GM12872 (cell line): ENCODE results near the gene TRAP1.

Experiments used
- CTCF ChIP-seq: IDR thresholded peaks from 3 replicates; pipeline ENCODE4 v1.5.1; 2011; ENCODE audit warnings: low read depth, mild to moderate bottlenecking, low read length, moderate library complexity; ENCODE audit not compliant: insufficient read depth

TRAP1 gene

GRCh38 chr16:3712861-3713372, 4.4 kb downstream of the TRAP1 start:
- TF ChIP-seq CTCF = no peak

DNA sequence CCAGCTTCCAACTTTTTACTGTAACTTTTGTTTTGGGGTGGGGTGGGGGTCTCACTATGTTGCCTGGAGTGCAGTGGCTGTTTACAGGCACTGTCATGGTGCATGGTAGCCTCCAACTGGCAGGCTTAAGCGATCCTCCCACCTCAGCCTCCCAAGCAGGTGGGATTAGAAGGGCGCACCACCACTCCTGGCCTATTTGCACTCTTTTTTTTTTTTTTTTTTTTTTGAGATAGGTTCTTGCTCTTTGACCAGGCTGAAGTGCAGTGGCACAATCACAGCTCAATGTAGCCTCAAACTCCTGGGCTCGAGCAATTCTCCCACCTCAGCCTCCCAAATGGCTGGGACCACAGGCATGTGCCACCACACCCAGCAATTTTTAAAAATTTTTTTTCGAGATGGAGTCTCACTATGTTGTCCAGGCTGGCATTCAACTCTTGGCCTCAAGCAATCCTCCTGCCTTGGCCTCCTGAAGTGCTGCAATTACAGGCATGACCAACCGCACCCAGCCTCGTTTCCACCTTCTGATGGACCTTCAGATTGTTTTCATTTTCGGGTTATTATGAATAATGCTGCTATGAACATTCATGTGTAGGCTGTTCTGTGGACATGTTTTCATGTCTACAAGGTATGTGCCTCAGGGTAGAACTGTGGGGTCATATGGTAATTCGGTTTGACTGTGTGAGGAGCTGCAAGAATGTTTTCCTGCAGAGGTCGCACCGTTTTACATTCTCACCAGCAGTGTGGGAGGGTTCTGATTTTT, 10.9 kb downstream of the TRAP1 start:
- no peak for TF ChIP-seq CTCF

DNA sequence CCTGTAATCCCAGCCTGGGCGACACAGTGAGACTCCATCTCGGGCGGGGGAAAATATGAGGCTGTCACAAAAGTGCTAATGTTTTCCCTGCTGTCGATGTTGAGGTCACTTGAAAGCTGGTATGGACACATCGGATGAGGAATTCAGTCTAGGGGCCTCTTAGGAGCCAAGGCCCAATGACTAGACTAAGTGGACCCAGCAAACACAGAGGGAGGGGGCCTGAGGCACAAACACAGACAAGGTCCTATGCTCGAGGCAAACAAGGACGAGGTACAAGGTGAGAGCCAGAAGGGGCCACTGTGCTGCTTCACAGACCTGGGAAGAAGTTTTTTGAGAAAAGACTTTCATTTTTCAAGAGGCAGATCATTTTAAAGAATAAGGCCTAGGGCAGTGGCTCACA, 15.2 kb downstream of the TRAP1 start:
- no peak for TF ChIP-seq CTCF

GRCh38 chr16:3701531-3701930, 15.8 kb downstream of the TRAP1 start:
- no peak for TF ChIP-seq CTCF

- no peak for TF ChIP-seq CTCF
Measured at GRCh38 chr16:3698941-3699340, 18.4 kb downstream of the TRAP1 start.

DNA sequence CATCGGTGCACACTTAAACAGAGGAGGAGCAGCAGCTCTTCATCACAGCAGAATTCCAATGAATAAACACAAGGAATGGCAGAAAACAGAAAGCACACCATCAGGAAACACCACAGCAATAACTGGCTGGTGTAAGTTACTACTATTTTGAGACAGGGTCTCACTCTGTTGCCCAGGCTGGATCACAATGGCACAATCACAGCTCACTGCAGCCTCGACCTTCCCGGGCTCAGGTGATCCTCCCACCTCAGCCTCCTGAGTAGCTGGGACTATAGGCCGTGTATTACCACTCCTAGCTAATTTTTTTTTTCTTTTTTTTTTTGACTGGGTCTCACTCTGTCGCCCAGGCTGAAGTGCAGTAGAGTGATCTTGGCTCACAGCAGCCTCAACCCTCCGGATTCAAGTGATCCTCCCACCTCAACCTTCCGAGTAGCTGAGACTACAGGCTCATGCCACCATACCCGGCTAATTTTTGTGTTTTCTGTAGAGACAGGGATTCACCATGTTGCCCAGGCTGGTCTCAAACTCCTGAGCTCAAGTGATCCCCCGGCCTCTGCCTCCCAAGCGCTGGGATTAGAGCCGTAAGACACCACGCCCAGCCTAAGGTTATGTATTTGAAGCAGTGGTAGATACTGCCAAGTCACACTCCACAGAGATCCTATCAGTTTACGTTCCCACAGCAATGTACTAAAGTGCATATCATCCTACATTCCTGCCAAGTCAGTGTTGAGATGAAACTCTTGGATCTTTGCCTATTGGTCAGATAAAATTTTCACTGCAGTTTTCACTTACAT, 20.7 kb downstream of the TRAP1 start:
- TF ChIP-seq CTCF = no peak

GRCh38 chr16:3695610-3696369, 21.5 kb downstream of the TRAP1 start:
- TF ChIP-seq CTCF = no peak
